PFSK-1 (cell line): ENCODE data around the gene GGNBP2.

Experiments used
- FOXP2 ChIP-seq: optimal IDR thresholded peaks from 2 replicates; pipeline ENCODE3; 2011; ENCODE audit warnings: borderline replicate concordance, control low read depth, inconsistent platforms; ENCODE audit not compliant: insufficient read depth; ENCODE audit errors: extremely low read length, extremely low read depth
- POLR2AphosphoS5 ChIP-seq: IDR thresholded peaks from 2 replicates; pipeline ENCODE4 v1.6.1; 2012; ENCODE audit warnings: low read depth, mild to moderate bottlenecking, control low read depth, low read length, moderate library complexity
- REST ChIP-seq, 2 experiments: IDR thresholded peaks; 2 replicates each; pipeline versions ENCODE4 v1.6.1 to v1.8.0; 2011 to 2012; ENCODE audit warnings: low read depth in 2 of 2, low read length in 2 of 2, control low read depth in 1 of 2, inconsistent platforms in 1 of 2, mild to moderate bottlenecking in 1 of 2, moderate library complexity in 1 of 2; ENCODE audit not compliant: insufficient read depth in 1 of 2
- SIN3A ChIP-seq: IDR thresholded peaks from 2 replicates; pipeline ENCODE4 v1.6.1; 2012; ENCODE audit warnings: mild to moderate bottlenecking, low read length, moderate library complexity, borderline replicate concordance; ENCODE audit not compliant: insufficient read depth
- TAF1 ChIP-seq: IDR thresholded peaks from 2 replicates; pipeline ENCODE4 v1.6.1; 2012; ENCODE audit warnings: low read length, control low read depth, borderline replicate concordance; ENCODE audit not compliant: insufficient read depth

Gene GGNBP2

DNA sequence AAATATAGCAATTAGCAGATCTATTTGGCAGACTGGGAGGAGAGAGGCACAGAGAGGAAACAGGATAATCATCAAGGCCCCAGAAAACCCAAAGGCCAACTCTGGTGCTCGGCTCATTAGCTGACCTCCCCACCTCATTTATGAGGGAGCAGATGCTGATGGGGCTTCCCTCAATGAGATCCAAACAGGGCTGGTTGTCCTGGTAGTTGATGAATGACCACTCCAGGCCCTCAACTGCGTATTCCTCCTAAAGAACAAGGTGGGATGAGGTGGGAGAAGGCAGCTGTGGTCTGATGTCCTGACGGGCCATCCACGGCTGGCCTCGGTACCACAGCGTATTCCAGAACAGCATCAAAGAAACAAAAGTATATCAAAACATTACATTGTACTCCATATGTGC, 37.5 kb upstream of the GGNBP2 start:
- no peak for TF ChIP-seq FOXP2
- TF ChIP-seq SIN3A = no peak
- no peak for TF ChIP-seq REST (IDR thresholded peaks at IDR 0.05; ENCODE audit: insufficient read depth in 1 of 2, low read depth in 2 of 2, low read length in 2 of 2)
- TF ChIP-seq POLR2AphosphoS5 = no peak
- TF ChIP-seq TAF1 = no peak

DNA sequence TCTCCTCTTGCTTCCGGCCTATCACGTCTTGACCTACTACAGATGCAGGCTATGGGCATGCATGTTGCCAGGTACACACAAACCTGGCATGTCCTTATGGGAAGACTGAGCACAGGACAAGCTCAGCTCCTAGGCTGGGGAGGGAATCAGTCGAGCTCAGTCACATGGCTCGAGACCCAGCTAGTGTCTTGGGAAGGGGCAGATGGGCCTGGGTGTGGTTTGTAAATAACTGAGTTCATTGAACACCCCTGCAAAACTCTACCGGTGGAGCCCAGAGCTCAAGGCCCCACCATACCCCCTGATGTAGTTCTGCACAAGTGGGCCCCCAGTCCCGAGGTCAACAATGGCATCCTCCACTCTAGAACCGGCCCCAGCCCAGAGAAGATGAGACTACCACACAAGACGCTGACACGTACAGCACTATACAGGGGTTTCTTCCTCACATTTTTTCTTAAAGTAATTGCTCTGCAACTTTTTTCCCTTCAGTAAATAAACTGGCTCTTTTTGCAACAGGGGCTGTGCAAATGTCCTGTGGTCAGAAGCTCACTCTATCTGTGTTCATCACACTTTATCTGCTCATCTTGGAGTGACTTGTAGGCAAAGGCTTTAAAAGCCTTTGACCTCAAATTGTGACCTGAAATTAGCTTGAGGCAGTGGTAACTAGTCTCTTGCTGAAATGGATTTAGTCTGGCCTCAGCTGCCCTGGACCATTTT, 35.3 kb upstream of the GGNBP2 start:
- TF ChIP-seq REST (IDR thresholded peaks at IDR 0.05; ENCODE audit: insufficient read depth in 1 of 2, low read depth in 2 of 2, low read length in 2 of 2) (no peak), FOXP2 (no peak), SIN3A (no peak), POLR2AphosphoS5 (no peak)

DNA sequence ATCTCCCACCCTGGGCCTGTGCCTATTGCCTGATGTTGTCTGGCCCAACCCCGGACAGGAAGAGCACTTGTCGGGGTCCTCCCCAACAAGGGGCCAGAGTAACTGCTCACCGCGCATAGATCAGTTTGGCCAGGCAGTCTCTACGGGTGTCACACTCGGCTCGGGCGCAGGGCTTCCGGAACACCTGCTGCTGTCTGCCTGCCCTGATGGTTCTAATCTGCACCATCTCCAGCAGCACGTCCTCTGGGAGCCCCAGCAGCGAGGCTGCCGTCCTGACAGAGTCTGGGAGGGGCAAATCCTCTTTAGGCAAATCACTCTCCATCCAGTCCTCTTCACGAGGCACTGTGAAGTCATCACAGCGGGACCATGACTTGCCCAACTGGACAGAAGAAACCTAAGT, 34.1 kb upstream of the GGNBP2 start:
- TF ChIP-seq POLR2AphosphoS5 (no peak), SIN3A (no peak), FOXP2 (no peak), REST (IDR thresholded peaks at IDR 0.05; ENCODE audit: insufficient read depth in 1 of 2, low read depth in 2 of 2, low read length in 2 of 2) (no peak), TAF1 (no peak)

DNA sequence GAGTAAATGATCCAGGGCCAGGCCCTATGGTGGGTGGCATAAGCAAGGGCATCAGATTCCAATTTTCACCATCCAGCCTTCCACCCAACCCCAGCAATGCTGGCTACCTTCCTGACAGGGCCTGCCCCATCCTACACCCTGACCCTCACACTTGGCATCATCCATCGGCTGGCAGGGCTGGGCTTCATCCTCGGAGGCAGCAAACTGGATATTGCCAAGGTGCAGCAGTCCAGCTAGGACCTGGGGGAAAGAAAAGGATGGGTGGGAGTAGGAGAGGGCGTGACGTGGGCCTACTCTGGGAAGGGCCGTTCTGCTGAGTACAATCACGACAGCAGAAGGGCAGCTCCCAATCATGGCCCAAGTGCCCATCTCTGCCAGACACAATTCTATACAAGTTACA, 33.5 kb upstream of the GGNBP2 start:
- TF ChIP-seq TAF1 = no peak
- no peak for TF ChIP-seq SIN3A
- no peak for TF ChIP-seq POLR2AphosphoS5
- TF ChIP-seq FOXP2 = no peak
- no peak for TF ChIP-seq REST (IDR thresholded peaks at IDR 0.05; ENCODE audit: insufficient read depth in 1 of 2, low read depth in 2 of 2, low read length in 2 of 2)

GRCh38 chr17:36512641-36513040, 32.1 kb upstream of the GGNBP2 start:
- no peak for TF ChIP-seq FOXP2
- TF ChIP-seq TAF1 = no peak
- no peak for TF ChIP-seq POLR2AphosphoS5
- TF ChIP-seq REST (IDR thresholded peaks at IDR 0.05; ENCODE audit: insufficient read depth in 1 of 2, low read depth in 2 of 2, low read length in 2 of 2) = no peak
- no peak for TF ChIP-seq SIN3A
